SH-SY5Y (cell line): Measurements from ENCODE around the gene COBL.

Experiments
- GATA2 ChIP-seq: IDR thresholded peaks from 2 replicates; pipeline ENCODE4 v1.6.1; 2011; ENCODE audit warnings: mild to moderate bottlenecking, low read depth, low read length
- GATA3 ChIP-seq: IDR thresholded peaks from 2 replicates; pipeline ENCODE4 v1.6.1; 2011; ENCODE audit warnings: low read depth, mild to moderate bottlenecking, low read length, moderate library complexity

DNA sequence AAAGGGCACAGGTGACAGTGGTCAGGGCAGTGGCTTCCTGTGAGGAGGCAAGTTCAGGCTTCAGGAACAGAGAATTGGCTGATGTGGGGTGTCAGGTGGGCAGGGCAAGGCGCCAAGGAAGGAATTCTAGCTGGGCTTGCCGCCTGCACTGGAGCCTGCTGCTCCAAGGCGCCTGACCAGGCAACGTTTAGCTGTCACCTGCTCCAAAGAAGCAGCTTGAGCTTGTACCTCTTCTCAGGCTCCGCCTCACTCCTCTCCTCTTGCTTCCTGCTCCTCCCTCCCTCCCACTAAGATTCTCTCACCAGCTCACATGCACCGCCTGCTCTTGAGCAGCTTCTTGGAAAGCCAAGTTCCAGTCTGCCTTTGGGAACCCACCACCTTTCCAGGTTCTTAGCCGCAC, 346.5 kb downstream of the COBL start:
- TF ChIP-seq GATA3: no peak
- TF ChIP-seq GATA2: no peak
